ENCODE measurements around the gene RXRA.

The RXRA gene

DNA sequence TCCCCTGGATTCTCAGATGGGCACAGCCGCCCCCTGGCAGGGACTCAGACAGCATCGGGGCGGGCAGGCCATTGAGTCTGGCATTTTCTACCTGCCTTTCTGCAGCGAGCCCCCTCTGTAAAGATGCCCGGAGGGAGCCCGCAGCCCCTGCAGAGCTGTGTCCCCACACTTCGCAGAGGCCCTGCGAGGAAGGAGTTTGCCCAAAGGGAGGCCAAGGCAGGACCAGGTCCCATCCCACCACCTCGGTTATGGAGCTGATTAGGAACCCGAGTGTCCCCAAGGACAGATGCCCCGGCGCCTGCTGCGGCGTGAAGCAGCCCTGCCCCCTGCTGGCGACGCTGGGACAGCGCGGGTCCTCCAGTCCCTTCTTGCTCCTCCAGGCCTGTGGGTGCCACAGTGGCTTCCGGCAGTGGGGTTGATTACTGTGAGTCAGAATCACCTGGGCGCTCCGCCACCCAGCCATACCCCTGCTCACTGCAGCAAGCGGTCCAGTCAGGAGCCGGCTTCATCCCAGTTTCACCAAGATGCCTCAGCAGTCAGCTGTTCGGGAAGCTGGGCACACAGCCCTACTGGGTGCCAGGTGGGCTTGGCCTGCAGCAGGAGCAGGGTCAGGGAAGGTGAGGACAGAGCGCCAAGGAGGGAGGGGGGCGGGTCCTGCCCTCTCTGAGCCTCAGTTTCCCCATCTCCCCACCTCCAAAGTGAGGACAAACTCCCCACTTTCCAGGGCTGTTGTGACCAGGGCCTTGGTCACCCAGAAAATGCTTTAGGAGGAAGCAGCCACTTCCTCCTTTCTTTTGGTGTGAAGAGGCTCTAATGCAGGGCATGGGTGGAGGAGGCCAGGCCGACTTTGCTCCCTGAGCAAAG lies 117.2 kb downstream of the RXRA start:
- TF ChIP-seq, protein P1, sequence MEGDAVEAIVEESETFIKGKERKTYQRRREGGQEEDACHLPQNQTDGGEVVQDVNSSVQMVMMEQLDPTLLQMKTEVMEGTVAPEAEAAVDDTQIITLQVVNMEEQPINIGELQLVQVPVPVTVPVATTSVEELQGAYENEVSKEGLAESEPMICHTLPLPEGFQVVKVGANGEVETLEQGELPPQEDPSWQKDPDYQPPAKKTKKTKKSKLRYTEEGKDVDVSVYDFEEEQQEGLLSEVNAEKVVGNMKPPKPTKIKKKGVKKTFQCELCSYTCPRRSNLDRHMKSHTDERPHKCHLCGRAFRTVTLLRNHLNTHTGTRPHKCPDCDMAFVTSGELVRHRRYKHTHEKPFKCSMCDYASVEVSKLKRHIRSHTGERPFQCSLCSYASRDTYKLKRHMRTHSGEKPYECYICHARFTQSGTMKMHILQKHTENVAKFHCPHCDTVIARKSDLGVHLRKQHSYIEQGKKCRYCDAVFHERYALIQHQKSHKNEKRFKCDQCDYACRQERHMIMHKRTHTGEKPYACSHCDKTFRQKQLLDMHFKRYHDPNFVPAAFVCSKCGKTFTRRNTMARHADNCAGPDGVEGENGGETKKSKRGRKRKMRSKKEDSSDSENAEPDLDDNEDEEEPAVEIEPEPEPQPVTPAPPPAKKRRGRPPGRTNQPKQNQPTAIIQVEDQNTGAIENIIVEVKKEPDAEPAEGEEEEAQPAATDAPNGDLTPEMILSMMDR (IDR thresholded peaks at IDR 0.05), result peak; percentile 93
- no peak for TF ChIP-seq ZFX (IDR thresholded peaks at IDR 0.05; ENCODE audit: borderline replicate concordance)
- no peak overlapping the region for H3K27ac ChIP-seq

GRCh38 chr9:134444038-134444315 lies 117.7 kb downstream of the RXRA start:
- TF ChIP-seq, protein P1 (IDR thresholded peaks at IDR 0.05), result no peak
- no peak for TF ChIP-seq ZFX (IDR thresholded peaks at IDR 0.05; ENCODE audit: borderline replicate concordance)
- H3K27ac ChIP-seq, result no peak overlapping the region

DNA sequence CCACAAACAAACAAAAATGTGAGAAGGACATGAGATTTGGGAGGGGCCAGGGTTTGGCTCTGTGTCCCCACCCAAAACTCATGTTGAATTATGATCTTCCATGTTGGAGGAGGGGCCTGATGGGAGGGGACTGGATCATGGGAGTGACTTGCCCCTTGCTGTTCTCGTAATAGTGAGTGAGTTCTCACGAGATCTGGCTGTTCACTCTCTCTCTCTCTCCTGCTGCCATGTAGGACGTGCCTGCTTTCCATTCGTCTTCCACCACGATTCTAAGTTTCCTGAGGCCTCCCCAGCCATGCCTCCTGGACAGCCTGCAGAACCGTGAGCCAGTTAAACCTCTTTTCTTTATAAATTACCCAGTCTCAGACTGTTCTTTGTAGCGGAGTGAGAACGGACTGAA lies 118.7 kb downstream of the RXRA start:
- no peak overlapping the region for H3K27ac ChIP-seq
- TF ChIP-seq, protein P1 (IDR thresholded peaks at IDR 0.05), result no peak
- no peak for TF ChIP-seq ZFX (IDR thresholded peaks at IDR 0.05; ENCODE audit: borderline replicate concordance)

DNA sequence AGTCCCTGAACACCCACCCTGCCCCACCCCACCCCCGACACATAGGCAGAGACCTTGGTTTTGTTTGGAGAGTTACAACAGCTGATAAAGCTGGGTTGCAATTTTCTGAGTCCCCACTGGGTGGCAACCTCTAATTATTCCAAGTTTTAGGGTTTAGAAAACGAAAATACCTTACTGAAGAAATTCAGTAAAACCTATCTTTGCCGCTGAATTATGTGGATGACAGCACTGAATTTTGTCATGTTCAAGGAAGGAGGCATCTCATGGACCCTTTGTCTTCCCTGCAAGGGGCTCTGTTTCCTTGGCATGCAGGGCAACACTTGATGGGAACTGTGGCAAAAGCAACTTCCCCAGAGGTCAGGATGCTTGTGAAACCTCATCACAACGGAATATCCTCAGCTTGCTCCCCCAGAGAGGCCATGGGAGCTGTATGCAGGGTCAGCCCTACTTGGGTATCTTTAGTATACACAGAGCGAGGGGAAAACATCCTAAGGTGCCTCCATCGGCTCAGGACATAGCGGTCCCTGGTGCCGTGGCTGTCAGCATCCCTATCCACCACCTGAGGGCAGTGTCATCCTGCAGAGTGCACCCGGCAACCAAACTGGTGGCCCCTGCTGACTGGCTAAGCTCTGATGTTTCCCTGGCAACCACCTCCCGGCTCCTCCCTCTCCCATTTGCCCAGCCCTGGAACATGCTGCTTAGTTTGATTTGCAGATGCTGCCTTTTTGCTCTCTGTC lies 123.1 kb downstream of the RXRA start:
- TF ChIP-seq ZFX (IDR thresholded peaks at IDR 0.05; ENCODE audit: borderline replicate concordance), result no peak
- TF ChIP-seq, protein P1 (IDR thresholded peaks at IDR 0.05), result peak; percentile 82
- no peak overlapping the region for H3K27ac ChIP-seq

DNA sequence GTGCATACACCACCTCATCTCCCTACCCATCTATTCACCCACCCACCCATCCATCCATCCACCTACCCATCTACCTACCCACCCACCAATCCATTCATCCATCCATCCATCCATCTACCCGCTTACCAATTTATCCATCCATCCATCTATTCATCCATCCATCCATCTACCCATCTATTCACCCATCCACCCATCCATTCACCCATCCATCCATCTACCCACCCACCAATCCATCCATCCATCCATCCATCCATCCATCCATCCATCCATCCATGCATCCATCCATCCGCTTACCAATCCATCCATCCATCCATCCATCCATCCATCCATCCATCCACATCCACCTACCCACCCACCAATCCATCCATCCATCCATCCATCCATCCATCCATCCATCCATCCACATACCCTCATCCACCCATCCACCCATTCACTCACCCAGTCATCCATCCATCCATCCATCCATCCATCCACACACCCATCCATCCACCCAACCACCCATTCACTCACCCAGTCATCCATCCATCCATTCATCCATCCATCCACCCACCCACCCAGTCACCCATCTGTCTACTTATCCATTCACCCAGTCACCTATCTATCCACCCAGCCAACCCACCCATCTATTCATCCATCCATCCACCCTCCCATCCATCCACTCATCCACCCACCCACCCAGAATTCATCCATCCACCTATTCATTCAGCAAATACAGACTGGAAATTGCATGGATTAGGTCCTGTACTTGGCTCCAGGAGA lies 125.6 kb downstream of the RXRA start:
- TF ChIP-seq ZFX (IDR thresholded peaks at IDR 0.05; ENCODE audit: borderline replicate concordance), result no peak
- TF ChIP-seq, protein P1 (IDR thresholded peaks at IDR 0.05), result no peak

GRCh38 chr9:134452728-134453127 lies 126.5 kb downstream of the RXRA start:
- TF ChIP-seq, protein P1 (IDR thresholded peaks at IDR 0.05), result no peak
- no peak for TF ChIP-seq ZFX (IDR thresholded peaks at IDR 0.05; ENCODE audit: borderline replicate concordance)
- H3K27ac ChIP-seq, result no peak overlapping the region

More for the DNA sequence above, 125.6 kb downstream of the RXRA start:
- H3K27ac ChIP-seq, result no peak overlapping the region

Data from 22Rv1 (cell line).